ENCODE measurements around the gene ASB7. TPM values are rescaled to one million over a fixed set of nuclear protein-coding genes. Genes with fewer than 3 reads are reported as not detected.
A peak's percentile ranks its signal among the peaks of the same experiment; 100 is the strongest.

Gene ASB7
- total and polyA plus RNA-seq, 2 experiments from 2014 or later = 10.3 to 17.5 TPM

DNA sequence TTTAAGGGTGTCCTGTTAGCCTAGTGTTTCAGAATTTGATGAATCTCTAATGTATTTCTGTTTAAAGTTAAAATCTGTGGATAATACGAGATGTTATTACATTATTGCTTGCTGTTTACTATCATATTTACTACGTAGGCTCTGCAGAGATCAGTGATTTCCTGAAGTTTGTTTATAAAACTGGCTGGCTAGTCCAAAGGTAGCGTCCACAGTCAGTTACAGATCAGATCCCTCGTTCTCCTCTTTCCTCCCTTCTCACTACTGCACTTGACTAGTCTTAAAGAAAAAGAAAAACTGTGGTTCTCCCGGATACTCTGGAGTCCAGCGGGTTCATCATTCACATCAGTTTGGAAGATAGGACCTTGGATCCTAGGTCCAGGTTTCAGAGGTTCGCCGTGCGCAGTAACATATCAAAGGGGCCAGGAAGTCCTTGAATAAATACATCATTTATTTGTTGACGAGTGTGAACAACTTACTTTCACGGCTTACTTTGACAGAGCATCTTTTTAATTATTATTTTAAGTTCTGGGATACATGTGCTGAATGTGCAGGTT lies 35.9 kb downstream of the ASB7 start:
- no peak for DNase-seq (ENCODE audit: low spot score)
- H2AFZ ChIP-seq = no peak overlapping the region
- H3K9me3 ChIP-seq (ENCODE audit: low read depth) = no peaks in the 10 kb centered on the region
- peaks cover 22% of the 10 kb centered on the region for H3K4me1 ChIP-seq (ENCODE audit: insufficient read depth)
- 73% methylated on average over 11 of the region's 11 CpGs for WGBS (ENCODE audit: low lambda C conversion rate, missing lambda C conversion rate)
- peak overlapping the region; percentile 38 for H3K27ac ChIP-seq
- TF ChIP-seq EZH2 (IDR thresholded peaks at IDR 0.05; ENCODE audit: borderline replicate concordance) = no peak
- no peak for TF ChIP-seq EZH2phosphoT487 (IDR thresholded peaks at IDR 0.05; ENCODE audit: low read depth, severe bottlenecking, unreplicated experiment)
- TF ChIP-seq, protein P1, sequence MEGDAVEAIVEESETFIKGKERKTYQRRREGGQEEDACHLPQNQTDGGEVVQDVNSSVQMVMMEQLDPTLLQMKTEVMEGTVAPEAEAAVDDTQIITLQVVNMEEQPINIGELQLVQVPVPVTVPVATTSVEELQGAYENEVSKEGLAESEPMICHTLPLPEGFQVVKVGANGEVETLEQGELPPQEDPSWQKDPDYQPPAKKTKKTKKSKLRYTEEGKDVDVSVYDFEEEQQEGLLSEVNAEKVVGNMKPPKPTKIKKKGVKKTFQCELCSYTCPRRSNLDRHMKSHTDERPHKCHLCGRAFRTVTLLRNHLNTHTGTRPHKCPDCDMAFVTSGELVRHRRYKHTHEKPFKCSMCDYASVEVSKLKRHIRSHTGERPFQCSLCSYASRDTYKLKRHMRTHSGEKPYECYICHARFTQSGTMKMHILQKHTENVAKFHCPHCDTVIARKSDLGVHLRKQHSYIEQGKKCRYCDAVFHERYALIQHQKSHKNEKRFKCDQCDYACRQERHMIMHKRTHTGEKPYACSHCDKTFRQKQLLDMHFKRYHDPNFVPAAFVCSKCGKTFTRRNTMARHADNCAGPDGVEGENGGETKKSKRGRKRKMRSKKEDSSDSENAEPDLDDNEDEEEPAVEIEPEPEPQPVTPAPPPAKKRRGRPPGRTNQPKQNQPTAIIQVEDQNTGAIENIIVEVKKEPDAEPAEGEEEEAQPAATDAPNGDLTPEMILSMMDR (IDR thresholded peaks at IDR 0.05; ENCODE audit: poor library complexity) = no peak
- H3K27me3 ChIP-seq = no peaks in the 10 kb centered on the region
- H3K9me2 ChIP-seq (replicated peaks; ENCODE audit: insufficient read depth) = no peaks in the 10 kb centered on the region
- peak overlapping the region; percentile 52 for H3K4me2 ChIP-seq
- peaks cover 90% of the 10 kb centered on the region for H3K79me2 ChIP-seq
- no peak overlapping the region for H3K4me3 ChIP-seq
- H4K20me1 ChIP-seq (ENCODE audit: insufficient read depth, poor library complexity, severe bottlenecking) = peaks cover 6% of the 10 kb centered on the region
- H3K36me3 ChIP-seq (replicated peaks; ENCODE audit: insufficient read depth, low read depth) = no peaks in the 10 kb centered on the region

DNA sequence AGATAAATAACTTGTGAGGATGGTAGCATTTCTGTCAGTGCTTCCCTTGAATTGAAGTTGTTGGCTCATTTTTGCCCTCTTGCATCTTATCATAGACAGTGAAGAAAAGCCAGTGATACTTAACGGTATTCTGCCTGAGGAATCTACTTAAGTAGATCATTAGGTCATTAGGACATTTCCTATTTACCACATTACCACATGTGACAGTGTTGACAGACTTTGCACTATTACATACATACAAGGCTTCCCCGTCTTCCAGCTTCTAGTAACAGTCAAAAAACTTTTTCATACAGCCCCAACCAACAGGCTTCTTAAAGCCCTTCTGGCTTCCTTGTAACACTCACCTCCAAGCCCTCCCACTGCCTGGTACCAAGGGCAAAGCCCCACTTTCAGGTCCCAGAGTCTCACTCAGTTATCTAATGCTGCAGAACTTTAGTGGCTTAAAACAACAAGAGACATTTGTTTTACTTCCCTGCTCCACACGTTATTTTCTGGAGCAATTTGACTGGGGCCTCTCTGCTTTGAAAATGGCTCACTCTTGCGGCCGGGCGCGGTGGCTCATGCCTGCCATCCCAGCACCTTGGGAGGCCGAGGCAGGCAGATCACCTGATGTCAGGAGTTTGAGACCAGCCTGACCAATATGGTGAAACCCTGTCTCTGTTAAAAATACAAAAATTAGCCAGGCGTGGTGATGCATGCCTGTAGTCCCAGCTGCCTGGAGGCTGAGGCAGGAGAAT lies 40.0 kb downstream of the ASB7 start:
- Histone ChIP-seq H3K27me3 (no peaks in the 10 kb centered on the region), H3K4me3 (no peak overlapping the region), H3K36me3 (replicated peaks; ENCODE audit: insufficient read depth, low read depth) (no peaks in the 10 kb centered on the region), H3K9me2 (replicated peaks; ENCODE audit: insufficient read depth) (no peaks in the 10 kb centered on the region), H3K79me2 (peaks cover 83% of the 10 kb centered on the region), H3K9me3 (ENCODE audit: low read depth) (no peaks in the 10 kb centered on the region), H3K4me2 (no peak overlapping the region), H3K4me1 (ENCODE audit: insufficient read depth) (peaks cover 9% of the 10 kb centered on the region), H2AFZ (no peak overlapping the region), H3K27ac (no peak overlapping the region), H4K20me1 (ENCODE audit: insufficient read depth, poor library complexity, severe bottlenecking) (no peaks in the 10 kb centered on the region)
- DNase-seq (ENCODE audit: low spot score) = no peak
- no peak for TF ChIP-seq EZH2 (IDR thresholded peaks at IDR 0.05; ENCODE audit: borderline replicate concordance)
- TF ChIP-seq, protein P1 (IDR thresholded peaks at IDR 0.05; ENCODE audit: poor library complexity) = no peak
- no peak for TF ChIP-seq EZH2phosphoT487 (IDR thresholded peaks at IDR 0.05; ENCODE audit: low read depth, severe bottlenecking, unreplicated experiment)
- WGBS (ENCODE audit: low lambda C conversion rate, missing lambda C conversion rate) = 74% methylated on average over 9 of the region's 9 CpGs

DNA sequence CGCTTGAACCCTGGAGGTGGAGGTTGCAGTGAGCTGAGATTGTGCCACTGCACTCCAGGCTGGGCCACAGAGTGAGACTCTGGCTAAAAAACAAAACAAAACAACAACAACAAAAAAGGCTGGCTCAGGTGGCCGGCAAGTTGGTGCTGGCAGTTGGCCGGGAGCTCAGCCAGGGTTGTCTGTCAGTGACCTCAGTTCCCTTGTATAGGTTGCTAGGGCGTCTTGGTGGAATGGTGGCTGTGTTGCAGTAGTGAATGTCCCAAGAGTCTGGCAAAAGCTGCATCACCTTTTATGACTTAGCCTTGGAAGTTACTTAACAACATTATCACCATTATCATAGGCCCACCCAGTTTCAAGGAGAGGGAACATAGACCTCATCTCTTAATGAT lies 40.6 kb downstream of the ASB7 start:
- Histone ChIP-seq H2AFZ (no peak overlapping the region), H3K4me3 (no peak overlapping the region), H3K9me3 (ENCODE audit: low read depth) (no peaks in the 10 kb centered on the region), H3K36me3 (replicated peaks; ENCODE audit: insufficient read depth, low read depth) (no peaks in the 10 kb centered on the region), H3K4me2 (no peak overlapping the region), H3K27ac (no peak overlapping the region), H3K79me2 (peaks cover 81% of the 10 kb centered on the region), H4K20me1 (ENCODE audit: insufficient read depth, poor library complexity, severe bottlenecking) (no peaks in the 10 kb centered on the region), H3K9me2 (replicated peaks; ENCODE audit: insufficient read depth) (no peaks in the 10 kb centered on the region), H3K27me3 (no peaks in the 10 kb centered on the region), H3K4me1 (ENCODE audit: insufficient read depth) (peaks cover 7% of the 10 kb centered on the region)
- DNase-seq (ENCODE audit: low spot score) = no peak
- TF ChIP-seq EZH2 (IDR thresholded peaks at IDR 0.05; ENCODE audit: borderline replicate concordance) (no peak), EZH2phosphoT487 (IDR thresholded peaks at IDR 0.05; ENCODE audit: low read depth, severe bottlenecking, unreplicated experiment) (no peak)
- TF ChIP-seq, protein P1 (IDR thresholded peaks at IDR 0.05; ENCODE audit: poor library complexity) = no peak
- WGBS (ENCODE audit: low lambda C conversion rate, missing lambda C conversion rate) = 99% methylated on average over 4 of the region's 4 CpGs

Data from hepatocyte (in vitro differentiated cells).